ENCODE measurements around the gene ATOH8.

The ATOH8 gene

DNA sequence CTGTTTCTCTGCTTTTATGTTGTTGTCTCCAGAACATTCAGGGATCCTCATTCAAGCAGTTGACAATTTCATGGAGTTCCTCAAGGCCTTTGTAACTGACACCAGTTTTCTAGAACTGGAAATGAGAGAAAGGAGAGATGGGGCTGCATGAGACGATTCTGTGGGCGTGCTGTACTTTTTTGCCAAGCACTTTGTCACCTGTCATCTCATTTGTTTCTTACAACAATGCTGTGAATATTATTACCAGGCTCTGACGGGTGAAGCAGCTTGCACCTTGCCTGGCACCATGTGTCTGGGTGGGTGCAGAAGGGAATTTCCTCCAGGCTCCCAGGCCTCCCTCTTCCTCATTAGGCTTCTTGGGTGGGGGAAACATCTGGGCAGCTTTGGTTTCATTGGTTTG lies 22.2 kb upstream of the ATOH8 start:
- Histone ChIP-seq H3K36me3 (ENCODE audit: insufficient read depth, low read depth, low read length) (no peaks in the 10 kb centered on the region), H3K4me1 (ENCODE audit: insufficient read depth, low read length) (no peaks in the 10 kb centered on the region), H3K27me3 (ENCODE audit: insufficient read depth, low read length) (0 out of 2 replicates have a peak, but pooled peaks cover 4% of the 10 kb centered on the region), H3K27ac (ENCODE audit: low read length) (no peak overlapping the region), H3K9me3 (ENCODE audit: insufficient read depth, low read depth, low read length) (no peaks in the 10 kb centered on the region), H3K4me3 (ENCODE audit: low read length) (no peak overlapping the region), H3K9ac (ENCODE audit: low read depth, low read length) (no peak overlapping the region)

DNA sequence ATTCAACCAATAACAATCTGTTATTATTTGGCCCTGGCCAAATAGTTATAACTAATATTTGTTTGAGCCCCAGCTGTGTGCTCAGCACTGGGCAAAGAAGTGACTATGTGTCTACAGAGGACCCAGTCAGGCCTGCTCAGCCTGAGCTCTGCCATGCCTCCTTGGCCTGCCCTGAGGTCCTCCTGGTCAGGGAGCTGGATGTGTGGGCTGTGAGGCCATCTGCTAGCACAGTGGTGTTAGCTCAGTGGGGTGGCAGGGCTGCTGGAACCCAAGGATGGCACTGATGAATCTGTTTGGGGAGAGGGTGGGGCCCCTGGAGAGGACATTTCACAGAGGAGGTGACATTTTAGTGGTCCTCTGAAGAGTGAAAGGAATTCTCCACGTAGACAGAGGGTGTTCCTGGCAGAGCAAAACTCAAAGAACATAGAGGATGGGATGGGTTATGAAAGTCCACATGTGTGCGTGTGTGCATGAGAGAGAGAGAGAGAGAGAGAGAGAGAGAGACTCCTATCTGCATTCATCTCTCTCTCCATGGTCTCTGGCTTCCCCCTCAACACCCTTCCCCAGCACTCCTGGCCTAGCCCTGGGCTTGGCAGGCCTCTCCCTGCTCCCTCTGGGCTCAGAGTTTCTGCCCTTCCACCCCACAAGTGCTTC lies 21.2 kb upstream of the ATOH8 start:
- no peaks in the 10 kb centered on the region for H3K4me1 ChIP-seq (ENCODE audit: insufficient read depth, low read length)
- H3K9me3 ChIP-seq (ENCODE audit: insufficient read depth, low read depth, low read length), result no peaks in the 10 kb centered on the region
- no peak overlapping the region for H3K9ac ChIP-seq (ENCODE audit: low read depth, low read length)
- 0 out of 2 replicates have a peak, but pooled peaks cover 4% of the 10 kb centered on the region for H3K27me3 ChIP-seq (ENCODE audit: insufficient read depth, low read length)
- H3K4me3 ChIP-seq (ENCODE audit: low read length), result no peak overlapping the region
- no peak overlapping the region for H3K27ac ChIP-seq (ENCODE audit: low read length)
- H3K36me3 ChIP-seq (ENCODE audit: insufficient read depth, low read depth, low read length), result no peaks in the 10 kb centered on the region

DNA sequence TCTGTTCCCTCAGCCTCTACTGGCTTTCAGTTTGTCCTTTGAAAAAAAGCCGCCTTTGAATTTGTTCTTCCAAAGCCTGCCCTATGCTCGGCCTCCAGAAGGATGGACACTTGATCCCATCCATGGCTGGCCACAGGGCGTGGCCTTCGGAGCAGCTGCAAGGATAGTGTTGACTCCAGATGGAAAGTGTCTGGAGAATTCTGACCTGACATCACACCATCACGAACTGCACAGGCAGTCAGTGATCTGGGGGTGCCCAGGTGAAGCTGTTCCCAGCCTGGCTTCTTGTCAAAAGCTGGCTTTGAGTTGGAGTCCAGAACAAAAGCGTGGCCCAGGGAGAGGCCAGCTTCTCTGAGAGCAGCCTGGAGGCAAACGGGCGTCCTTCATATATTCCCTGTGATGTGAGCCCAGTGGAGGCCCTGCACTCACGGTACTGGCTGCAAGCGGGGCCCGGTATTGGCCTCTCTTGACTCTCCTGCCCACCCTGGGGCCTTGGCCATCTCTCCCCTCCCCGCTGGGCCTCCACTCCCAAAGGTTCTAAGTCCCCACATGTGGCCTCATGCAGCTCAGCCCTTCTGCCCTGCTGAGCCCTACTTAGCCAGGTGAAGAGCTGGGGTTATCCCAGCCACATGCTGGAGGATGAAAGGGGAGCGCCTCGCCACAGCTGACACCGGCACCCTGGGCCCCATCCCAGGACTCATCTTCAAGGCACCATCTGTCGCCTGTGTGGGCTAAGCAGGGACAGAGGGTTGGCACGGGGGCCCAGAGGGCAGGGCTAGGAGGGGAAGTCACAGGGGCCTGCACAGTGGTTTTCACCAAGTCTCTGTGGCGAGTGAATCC lies 20.4 kb upstream of the ATOH8 start:
- Histone ChIP-seq H3K9me3 (ENCODE audit: insufficient read depth, low read depth, low read length) (no peaks in the 10 kb centered on the region), H3K36me3 (ENCODE audit: insufficient read depth, low read depth, low read length) (no peaks in the 10 kb centered on the region), H3K4me3 (ENCODE audit: low read length) (no peak overlapping the region), H3K27ac (ENCODE audit: low read length) (no peak overlapping the region), H3K27me3 (ENCODE audit: insufficient read depth, low read length) (peaks cover 4% of the 10 kb centered on the region; the same call in 1 of the 2 replicates), H3K9ac (ENCODE audit: low read depth, low read length) (no peak overlapping the region), H3K4me1 (ENCODE audit: insufficient read depth, low read length) (no peaks in the 10 kb centered on the region)

DNA sequence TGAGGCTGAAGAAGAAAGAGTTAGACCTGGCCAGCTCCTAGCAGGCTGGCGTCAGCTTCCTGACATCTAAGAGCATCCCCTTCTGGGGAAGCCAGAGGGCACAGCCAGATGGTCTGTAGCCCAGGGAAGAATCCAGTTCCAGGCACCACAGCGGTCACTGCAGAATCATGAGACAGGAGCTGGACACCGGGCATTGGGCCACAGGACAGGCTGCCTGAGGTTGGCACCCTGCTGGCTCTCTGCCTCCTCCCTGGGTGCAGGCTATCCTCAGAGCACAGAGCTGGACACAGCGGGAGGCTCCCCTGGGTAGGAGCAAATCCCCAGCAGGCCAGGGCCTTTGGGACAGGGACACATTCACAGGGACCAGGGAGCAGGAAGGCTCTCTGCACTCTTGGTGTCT lies 19.8 kb upstream of the ATOH8 start:
- Histone ChIP-seq H3K4me1 (ENCODE audit: insufficient read depth, low read length) (no peaks in the 10 kb centered on the region), H3K4me3 (ENCODE audit: low read length) (no peak overlapping the region), H3K9me3 (ENCODE audit: insufficient read depth, low read depth, low read length) (no peaks in the 10 kb centered on the region), H3K27ac (ENCODE audit: low read length) (no peak overlapping the region), H3K9ac (ENCODE audit: low read depth, low read length) (no peak overlapping the region), H3K36me3 (ENCODE audit: insufficient read depth, low read depth, low read length) (no peaks in the 10 kb centered on the region), H3K27me3 (ENCODE audit: insufficient read depth, low read length) (no peaks in the 10 kb centered on the region; the same call in 1 of the 2 replicates)

DNA sequence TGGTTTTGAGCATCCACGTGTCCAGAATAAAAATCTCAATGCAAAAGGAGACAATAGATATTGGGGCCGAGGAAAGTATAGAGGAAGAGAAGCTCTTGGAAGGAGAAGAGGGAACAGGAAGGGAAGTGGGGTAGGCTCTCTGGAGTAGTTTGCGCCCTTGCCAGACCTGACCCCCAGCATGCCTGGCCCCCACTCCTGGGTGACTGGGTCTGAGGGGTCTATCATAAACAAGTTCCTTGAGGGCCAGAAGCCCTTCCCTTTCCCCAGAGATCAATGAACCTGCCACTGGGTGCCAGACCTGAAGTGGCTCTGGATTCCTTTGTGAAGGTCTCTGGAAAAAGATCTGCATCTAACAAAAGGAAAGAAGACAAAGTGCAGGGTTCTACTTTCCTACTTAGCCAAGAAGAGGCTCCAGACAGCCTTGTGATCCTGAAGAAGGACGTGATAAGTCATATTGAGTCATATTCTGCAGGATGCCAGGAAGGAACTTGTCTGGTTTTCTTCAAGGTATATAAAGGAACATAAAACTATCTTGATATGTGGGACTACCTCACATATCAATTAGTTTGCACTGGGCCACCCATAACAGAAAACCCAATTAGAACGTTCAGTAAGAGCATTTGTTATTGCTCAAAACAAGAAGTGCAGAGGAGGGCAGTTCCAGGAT lies 18.7 kb upstream of the ATOH8 start:
- Histone ChIP-seq H3K4me1 (ENCODE audit: insufficient read depth, low read length) (no peaks in the 10 kb centered on the region), H3K4me3 (ENCODE audit: low read length) (no peak overlapping the region), H3K36me3 (ENCODE audit: insufficient read depth, low read depth, low read length) (no peaks in the 10 kb centered on the region), H3K27ac (ENCODE audit: low read length) (no peak overlapping the region), H3K27me3 (ENCODE audit: insufficient read depth, low read length) (no peaks in the 10 kb centered on the region; the same call in 1 of the 2 replicates), H3K9me3 (ENCODE audit: insufficient read depth, low read depth, low read length) (no peaks in the 10 kb centered on the region), H3K9ac (ENCODE audit: low read depth, low read length) (no peak overlapping the region)

- Histone ChIP-seq H3K36me3 (ENCODE audit: insufficient read depth, low read depth, low read length) (no peaks in the 10 kb centered on the region), H3K4me1 (ENCODE audit: insufficient read depth, low read length) (no peaks in the 10 kb centered on the region), H3K9ac (ENCODE audit: low read depth, low read length) (no peak overlapping the region), H3K27ac (ENCODE audit: low read length) (no peak overlapping the region), H3K9me3 (ENCODE audit: insufficient read depth, low read depth, low read length) (no peaks in the 10 kb centered on the region), H3K4me3 (ENCODE audit: low read length) (no peak overlapping the region), H3K27me3 (ENCODE audit: insufficient read depth, low read length) (no peaks in the 10 kb centered on the region; the same call in 1 of the 2 replicates)
Observed at GRCh38 chr2:85735691-85736090, 18.1 kb upstream of the ATOH8 start.

GRCh38 chr2:85736456-85737355 lies 17.1 kb upstream of the ATOH8 start:
- Histone ChIP-seq H3K9ac (ENCODE audit: low read depth, low read length) (no peak overlapping the region), H3K4me1 (ENCODE audit: insufficient read depth, low read length) (peaks cover 1% of the 10 kb centered on the region; the same call in 1 of the 2 replicates), H3K9me3 (ENCODE audit: insufficient read depth, low read depth, low read length) (no peaks in the 10 kb centered on the region), H3K27me3 (ENCODE audit: insufficient read depth, low read length) (no peaks in the 10 kb centered on the region; the same call in 1 of the 2 replicates), H3K27ac (ENCODE audit: low read length) (no peak overlapping the region), H3K36me3 (ENCODE audit: insufficient read depth, low read depth, low read length) (no peaks in the 10 kb centered on the region), H3K4me3 (ENCODE audit: low read length) (no peak overlapping the region)

GRCh38 chr2:85737481-85737880 lies 16.3 kb upstream of the ATOH8 start:
- H3K27me3 ChIP-seq (ENCODE audit: insufficient read depth, low read length), result no peaks in the 10 kb centered on the region; the same call in 1 of the 2 replicates
- no peaks in the 10 kb centered on the region for H3K9me3 ChIP-seq (ENCODE audit: insufficient read depth, low read depth, low read length)
- H3K27ac ChIP-seq (ENCODE audit: low read length), result no peak overlapping the region
- no peak overlapping the region for H3K9ac ChIP-seq (ENCODE audit: low read depth, low read length)
- H3K4me1 ChIP-seq (ENCODE audit: insufficient read depth, low read length), result peaks cover 6% of the 10 kb centered on the region; the same call in 1 of the 2 replicates
- H3K4me3 ChIP-seq (ENCODE audit: low read length), result no peak overlapping the region
- H3K36me3 ChIP-seq (ENCODE audit: insufficient read depth, low read depth, low read length), result no peaks in the 10 kb centered on the region

DNA sequence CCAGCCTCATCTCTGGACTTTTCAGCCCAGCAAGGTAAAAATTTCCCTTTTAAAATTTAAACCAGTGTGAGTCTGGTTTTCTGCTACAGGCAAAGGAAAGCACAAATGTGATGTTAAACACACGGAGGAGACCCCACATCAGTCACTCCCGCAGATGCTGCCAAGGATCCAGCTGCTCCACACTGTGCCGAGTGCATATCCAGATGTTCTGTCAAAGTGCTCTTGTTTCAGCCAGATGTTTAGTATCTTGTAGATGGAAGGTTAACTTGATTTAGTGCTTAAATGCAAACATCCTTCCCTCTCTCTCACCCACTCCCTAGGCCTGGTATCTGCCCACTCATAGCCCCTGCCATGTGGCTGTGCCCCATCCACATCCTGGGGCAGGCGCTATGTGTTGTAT lies 15.8 kb upstream of the ATOH8 start:
- H3K36me3 ChIP-seq (ENCODE audit: insufficient read depth, low read depth, low read length), result no peaks in the 10 kb centered on the region
- no peak overlapping the region for H3K9ac ChIP-seq (ENCODE audit: low read depth, low read length)
- H3K27ac ChIP-seq (ENCODE audit: low read length), result no peak overlapping the region
- peaks cover 6% of the 10 kb centered on the region; the same call in 1 of the 2 replicates for H3K4me1 ChIP-seq (ENCODE audit: insufficient read depth, low read length)
- peaks cover 4% of the 10 kb centered on the region; the same call in 1 of the 2 replicates for H3K27me3 ChIP-seq (ENCODE audit: insufficient read depth, low read length)
- no peak overlapping the region for H3K4me3 ChIP-seq (ENCODE audit: low read length)
- H3K9me3 ChIP-seq (ENCODE audit: insufficient read depth, low read depth, low read length), result no peaks in the 10 kb centered on the region

DNA sequence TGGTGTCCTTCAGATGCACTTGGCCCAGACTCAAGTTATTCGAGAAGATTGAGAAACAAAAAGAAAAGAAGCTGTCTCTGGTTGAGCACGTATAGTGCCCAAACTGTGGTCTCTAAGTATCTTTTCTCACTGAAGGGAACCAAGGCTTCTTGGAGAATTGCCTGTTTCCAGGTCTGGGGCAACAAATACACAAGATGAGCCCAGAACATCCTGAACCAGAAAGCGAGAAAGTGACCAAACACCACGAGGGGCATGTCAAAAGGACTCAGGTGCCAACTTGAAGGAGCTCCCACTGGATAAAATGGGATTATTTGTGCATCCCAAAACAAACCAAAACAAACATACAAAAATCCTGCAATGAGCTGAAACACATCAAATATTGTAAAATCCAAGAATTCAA lies 13.6 kb upstream of the ATOH8 start:
- no peak overlapping the region for H3K9ac ChIP-seq (ENCODE audit: low read depth, low read length)
- no peaks in the 10 kb centered on the region for H3K9me3 ChIP-seq (ENCODE audit: insufficient read depth, low read depth, low read length)
- H3K4me1 ChIP-seq (ENCODE audit: insufficient read depth, low read length), result peaks cover 6% of the 10 kb centered on the region; the same call in 1 of the 2 replicates
- H3K27me3 ChIP-seq (ENCODE audit: insufficient read depth, low read length), result peaks cover 11% of the 10 kb centered on the region; the same call in 1 of the 2 replicates
- no peaks in the 10 kb centered on the region for H3K36me3 ChIP-seq (ENCODE audit: insufficient read depth, low read depth, low read length)
- no peak overlapping the region for H3K27ac ChIP-seq (ENCODE audit: low read length)
- no peak overlapping the region for H3K4me3 ChIP-seq (ENCODE audit: low read length)
